Mesothelial cell of epicardium (in vitro differentiated cells): ENCODE measurements around the gene EMID1. TPM values are rescaled to one million over a fixed set of nuclear protein-coding genes. Genes with fewer than 3 reads are reported as not detected.

Experiments
- DNase-seq, 2 experiments: peaks; one replicate each; pipeline ENCODE4 v3.0.0; 2021; ENCODE audit warnings: low spot score in 2 of 2; ENCODE audit not compliant: unreplicated experiment in 2 of 2
- H3K27ac Mint-ChIP-seq: 2 replicates; pipeline ENCODE4 v1.8.0; 2021; ENCODE audit warnings: mixed read lengths
- H3K27me3 Mint-ChIP-seq: 2 replicates; pipeline ENCODE4 v1.8.0; 2021; ENCODE audit warnings: low read depth, mixed read lengths
- H3K36me3 Mint-ChIP-seq: 2 replicates; pipeline ENCODE4 v1.8.0; 2021; ENCODE audit warnings: mixed read lengths
- H3K4me1 Mint-ChIP-seq: 2 replicates; pipeline ENCODE4 v1.8.0; 2021; ENCODE audit warnings: mixed read lengths
- H3K4me3 Mint-ChIP-seq: 2 replicates; pipeline ENCODE4 v1.8.0; 2021; ENCODE audit warnings: mild to moderate bottlenecking, moderate library complexity, mixed read lengths
- H3K9me3 Mint-ChIP-seq: 2 replicates; pipeline ENCODE4 v1.8.0; 2021; ENCODE audit warnings: mixed read lengths
- total RNA-seq: library from RNA; stranded (reverse); gene quantifications from 3 replicates; pipeline ENCODE4 v1.2.1, GENCODE V29; 2021
- TF ChIP-seq, protein P1 (sequence below): fragments of 200-600 bp; sonication (generic); IDR thresholded peaks from one replicate; pipeline ENCODE4 v1.5.0; 2021; ENCODE audit warnings: antibody characterized with exemption; ENCODE audit not compliant: unreplicated experiment

EMID1 gene
- total RNA-seq, 1 donor from 2014 or later, result 15.7 TPM

DNA sequence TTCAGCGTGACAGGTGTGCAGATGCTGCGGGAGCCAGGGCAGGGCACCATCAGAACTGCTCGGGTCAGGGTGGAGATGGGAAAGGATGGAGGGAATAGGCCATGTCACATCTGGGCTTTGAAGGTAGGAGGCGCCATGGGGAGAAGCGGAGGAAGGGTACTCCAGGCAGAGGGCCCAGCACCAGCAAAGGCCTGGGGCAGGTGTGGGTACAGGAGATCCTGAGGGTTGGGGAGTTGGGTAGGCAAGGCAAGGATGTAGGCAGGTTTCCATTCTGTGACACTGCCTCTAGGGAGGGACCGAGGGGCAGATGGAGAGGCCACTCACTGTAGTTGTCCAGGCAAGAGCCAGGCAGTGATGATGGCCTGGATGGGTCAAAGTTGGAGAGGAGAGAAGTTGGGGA lies 8.5 kb downstream of the EMID1 start:
- Mint-ChIP-seq H3K9me3 (no peaks in the 10 kb centered on the region), H3K4me1 (peaks cover 6% of the 10 kb centered on the region), H3K27me3 (no peaks in the 10 kb centered on the region), H3K27ac (no peak overlapping the region), H3K4me3 (no peak overlapping the region), H3K36me3 (no peaks in the 10 kb centered on the region)
- no peak for DNase-seq
- TF ChIP-seq, protein P1, sequence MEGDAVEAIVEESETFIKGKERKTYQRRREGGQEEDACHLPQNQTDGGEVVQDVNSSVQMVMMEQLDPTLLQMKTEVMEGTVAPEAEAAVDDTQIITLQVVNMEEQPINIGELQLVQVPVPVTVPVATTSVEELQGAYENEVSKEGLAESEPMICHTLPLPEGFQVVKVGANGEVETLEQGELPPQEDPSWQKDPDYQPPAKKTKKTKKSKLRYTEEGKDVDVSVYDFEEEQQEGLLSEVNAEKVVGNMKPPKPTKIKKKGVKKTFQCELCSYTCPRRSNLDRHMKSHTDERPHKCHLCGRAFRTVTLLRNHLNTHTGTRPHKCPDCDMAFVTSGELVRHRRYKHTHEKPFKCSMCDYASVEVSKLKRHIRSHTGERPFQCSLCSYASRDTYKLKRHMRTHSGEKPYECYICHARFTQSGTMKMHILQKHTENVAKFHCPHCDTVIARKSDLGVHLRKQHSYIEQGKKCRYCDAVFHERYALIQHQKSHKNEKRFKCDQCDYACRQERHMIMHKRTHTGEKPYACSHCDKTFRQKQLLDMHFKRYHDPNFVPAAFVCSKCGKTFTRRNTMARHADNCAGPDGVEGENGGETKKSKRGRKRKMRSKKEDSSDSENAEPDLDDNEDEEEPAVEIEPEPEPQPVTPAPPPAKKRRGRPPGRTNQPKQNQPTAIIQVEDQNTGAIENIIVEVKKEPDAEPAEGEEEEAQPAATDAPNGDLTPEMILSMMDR, result no peak

DNA sequence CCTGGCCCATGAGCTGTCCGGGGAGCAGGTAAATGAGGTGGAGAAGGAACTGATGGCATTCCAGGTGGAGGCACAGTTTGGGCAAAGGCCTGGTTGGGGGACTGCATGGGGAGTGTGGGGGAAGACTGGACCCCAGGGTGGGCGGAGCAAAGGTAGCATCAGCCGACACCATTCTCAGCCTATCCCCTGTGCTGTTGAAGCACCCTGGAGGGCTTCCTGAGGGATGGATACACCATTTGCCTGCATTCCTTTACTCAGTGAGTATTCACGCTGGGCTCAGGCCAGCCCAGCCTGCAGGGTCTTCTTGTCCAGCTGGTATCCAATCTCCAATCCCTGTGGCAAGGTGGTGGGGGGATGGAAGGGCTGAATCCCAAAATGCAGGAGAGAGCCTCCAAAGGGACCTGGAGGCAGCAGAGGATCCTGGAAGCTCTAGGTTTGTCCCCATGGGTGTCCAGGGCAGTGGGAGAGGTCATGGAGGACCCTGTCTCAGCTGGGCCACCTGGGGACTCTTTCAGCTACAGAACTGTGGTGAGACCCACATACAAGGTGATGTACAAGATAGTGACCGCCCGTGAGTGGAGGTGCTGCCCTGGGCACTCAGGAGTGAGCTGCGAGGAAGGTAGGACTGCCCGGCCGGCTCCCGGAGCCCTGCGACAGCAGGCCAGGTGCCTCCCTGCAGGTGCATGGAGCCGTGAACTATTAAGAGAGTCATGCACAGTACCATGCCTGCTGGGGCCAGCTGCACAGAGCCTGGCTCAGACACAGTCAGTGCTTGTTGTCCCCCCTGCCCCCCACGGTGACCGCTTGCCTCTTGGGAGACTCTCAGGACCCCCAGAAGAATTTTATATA lies 9.5 kb downstream of the EMID1 start:
- DNase-seq, result no peak

DNA sequence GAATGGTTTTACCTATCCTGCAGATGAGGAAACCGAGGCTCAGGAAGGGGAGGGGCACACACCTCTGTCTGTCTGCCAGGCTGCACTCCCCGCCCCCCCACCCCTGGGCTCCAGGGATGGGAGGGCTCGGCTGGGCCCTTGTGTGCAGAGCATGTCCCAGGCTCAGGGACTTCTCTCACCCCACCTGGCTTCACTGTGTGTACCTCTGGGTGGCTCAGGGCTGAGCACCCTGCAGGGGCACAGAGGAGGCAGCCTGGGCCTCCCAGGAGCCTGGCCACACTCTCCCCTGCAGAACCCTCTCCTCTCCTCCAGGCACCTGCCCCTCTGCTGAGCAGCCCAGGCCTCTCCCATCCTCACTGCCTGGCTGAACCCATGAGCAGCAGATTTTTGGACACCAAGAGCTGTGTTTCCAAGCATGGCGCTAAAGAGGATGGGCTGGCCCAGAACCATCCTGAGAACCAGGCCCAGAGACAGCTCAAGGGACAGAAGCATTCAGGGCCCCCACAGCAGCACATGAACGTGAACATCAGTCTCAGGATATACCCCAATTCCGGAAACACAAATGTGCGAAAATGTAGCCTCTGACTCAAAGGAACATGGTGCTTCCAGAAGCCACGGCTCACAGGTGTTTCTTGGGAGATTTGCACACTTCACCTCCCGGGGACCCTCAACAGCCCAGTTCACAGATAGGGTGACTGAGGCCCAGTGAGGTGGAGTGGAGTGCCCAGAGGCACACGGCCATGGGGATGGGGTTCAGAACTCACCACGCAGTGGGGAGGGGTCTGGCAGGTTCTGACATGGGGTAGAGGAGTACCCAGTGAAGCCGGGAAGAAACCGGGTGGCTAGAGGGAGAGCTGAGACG lies 10.5 kb downstream of the EMID1 start:
- DNase-seq, result no peak
- H3K27ac Mint-ChIP-seq, result no peak overlapping the region
- no peak overlapping the region for H3K4me3 Mint-ChIP-seq
- TF ChIP-seq, protein P1, result no peak
- H3K36me3 Mint-ChIP-seq, result no peaks in the 10 kb centered on the region
- no peaks in the 10 kb centered on the region for H3K27me3 Mint-ChIP-seq
- no peaks in the 10 kb centered on the region for H3K4me1 Mint-ChIP-seq
- no peaks in the 10 kb centered on the region for H3K9me3 Mint-ChIP-seq

More for the DNA sequence above, 9.5 kb downstream of the EMID1 start:
- no peak overlapping the region for H3K27ac Mint-ChIP-seq
- H3K27me3 Mint-ChIP-seq, result no peaks in the 10 kb centered on the region
- H3K36me3 Mint-ChIP-seq, result no peaks in the 10 kb centered on the region
- TF ChIP-seq, protein P1, result no peak
- H3K9me3 Mint-ChIP-seq, result no peaks in the 10 kb centered on the region
- no peak overlapping the region for H3K4me3 Mint-ChIP-seq
- H3K4me1 Mint-ChIP-seq, result no peaks in the 10 kb centered on the region

DNA sequence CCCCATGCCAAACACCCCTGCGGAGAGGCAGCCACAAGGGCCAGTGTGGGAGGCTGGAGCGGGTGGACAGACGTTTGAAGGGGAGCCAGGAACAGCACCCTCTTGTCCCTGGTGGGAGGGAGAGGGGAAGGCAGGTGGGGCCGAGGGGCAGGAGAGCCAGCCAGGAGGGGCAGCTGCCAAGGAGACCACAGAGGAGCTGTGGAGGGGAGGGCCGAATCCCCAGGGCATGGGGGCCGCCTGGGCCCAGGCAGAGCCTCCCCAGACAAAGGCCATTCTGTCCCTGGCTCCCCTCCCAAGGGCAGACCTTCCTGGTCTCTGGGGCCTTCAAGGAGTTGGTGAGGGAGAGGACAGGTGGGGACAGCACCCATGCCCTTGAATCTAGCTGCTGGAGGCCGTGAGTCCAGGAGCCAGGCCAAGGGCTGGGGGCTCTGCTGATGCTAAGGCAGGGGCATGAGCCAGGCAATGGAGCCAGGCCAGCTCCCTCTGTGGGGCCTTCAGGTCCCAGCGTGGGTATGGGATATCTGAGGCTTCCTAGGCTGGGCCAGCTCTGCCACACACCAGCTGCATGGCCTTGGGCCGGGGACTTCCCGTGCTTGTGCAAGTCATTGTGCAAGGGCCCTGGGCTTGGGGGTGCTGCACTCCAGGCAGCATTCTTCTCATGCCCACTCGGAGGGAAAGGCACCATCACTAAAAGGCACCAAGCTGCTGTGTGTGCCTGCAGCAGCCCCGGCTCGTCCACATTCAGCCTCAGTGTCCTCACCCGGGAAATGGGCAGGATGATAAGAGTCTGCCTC lies 11.4 kb downstream of the EMID1 start:
- no peaks in the 10 kb centered on the region for H3K9me3 Mint-ChIP-seq
- H3K4me3 Mint-ChIP-seq, result no peak overlapping the region
- H3K27me3 Mint-ChIP-seq, result no peaks in the 10 kb centered on the region
- TF ChIP-seq, protein P1, result no peak
- no peak for DNase-seq
- H3K36me3 Mint-ChIP-seq, result no peaks in the 10 kb centered on the region
- no peak overlapping the region for H3K27ac Mint-ChIP-seq
- H3K4me1 Mint-ChIP-seq, result no peaks in the 10 kb centered on the region
